SK-MEL-5 (cell line): ENCODE results near the gene MRPL17. TPM values are rescaled to one million over a fixed set of nuclear protein-coding genes. Genes with fewer than 3 reads are reported as not detected.

Experiments used
- DNase-seq: peaks from one replicate; pipeline ENCODE4 v3.0.0-alpha.2; 2016; ENCODE audit warnings: low read depth, low spot score
- in situ Hi-C: cut with HindIII; loops from 2 replicates; pipeline ENCODE4 v1.10.0; 2016; ENCODE audit warnings: low sequenced_read_pairs, high pct_unique_total_duplicates, low pct_unique_long_range_greater_than_20kb
- total RNA-seq: library from RNA; depleted of rRNA; stranded (reverse); fragments of >200 nt; shearing (Covaris generic); gene quantifications from 2 replicates; pipeline ENCODE4 v1.2.3, GENCODE V29; 2014

MRPL17 gene
- total RNA-seq, 1 experiment from 2014 or later: 58.3 TPM

- no peak for DNase-seq
- in situ Hi-C loops: no loop called here
Observed at GRCh38 chr11:6660712-6661111, 22.4 kb downstream of the MRPL17 start.

GRCh38 chr11:6658647-6659046 lies 24.5 kb downstream of the MRPL17 start:
- DNase-seq: no peak
- in situ Hi-C loops: no loop called here

DNA sequence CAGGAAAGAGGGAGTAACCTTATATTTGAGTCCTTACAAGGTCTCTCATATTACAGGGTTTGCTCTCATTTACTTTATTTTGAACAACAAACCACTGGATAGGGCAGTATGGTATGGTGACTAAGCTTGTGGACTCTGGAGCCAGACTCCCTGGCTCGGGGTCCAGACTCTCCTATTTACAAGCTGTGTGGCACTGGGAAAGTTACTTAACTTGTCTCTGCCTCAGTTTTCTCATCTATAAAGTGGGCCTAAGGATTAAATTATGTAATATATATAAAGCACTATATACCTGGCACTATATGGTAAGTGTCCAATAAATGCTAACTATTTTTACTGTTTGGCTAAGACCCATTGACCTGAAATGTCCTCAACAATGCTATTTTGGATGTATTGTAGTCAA lies 25.8 kb downstream of the MRPL17 start:
- in situ Hi-C loops: no loop called here
- DNase-seq: no peak

- no peak for DNase-seq
- in situ Hi-C loops: no loop called here
Observed at GRCh38 chr11:6656936-6657335, 26.2 kb downstream of the MRPL17 start.

DNA sequence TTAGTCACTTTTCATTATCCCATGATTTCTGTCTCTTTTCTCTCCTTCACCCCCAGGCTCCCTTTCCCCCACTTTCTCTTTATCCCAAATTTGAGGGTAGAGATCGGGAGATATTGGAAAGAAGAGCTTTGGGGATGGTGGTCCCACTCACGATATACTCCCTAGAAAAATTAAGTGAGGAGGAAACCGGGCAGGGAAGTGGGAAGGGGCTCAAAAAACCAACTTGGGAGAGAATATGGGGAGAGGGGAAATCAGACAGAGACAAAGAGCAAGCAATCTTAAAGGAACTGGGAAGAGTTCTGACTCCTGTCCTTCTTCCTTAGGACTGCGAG lies 26.6 kb downstream of the MRPL17 start:
- no peak for DNase-seq
- in situ Hi-C loops: no loop called here

DNA sequence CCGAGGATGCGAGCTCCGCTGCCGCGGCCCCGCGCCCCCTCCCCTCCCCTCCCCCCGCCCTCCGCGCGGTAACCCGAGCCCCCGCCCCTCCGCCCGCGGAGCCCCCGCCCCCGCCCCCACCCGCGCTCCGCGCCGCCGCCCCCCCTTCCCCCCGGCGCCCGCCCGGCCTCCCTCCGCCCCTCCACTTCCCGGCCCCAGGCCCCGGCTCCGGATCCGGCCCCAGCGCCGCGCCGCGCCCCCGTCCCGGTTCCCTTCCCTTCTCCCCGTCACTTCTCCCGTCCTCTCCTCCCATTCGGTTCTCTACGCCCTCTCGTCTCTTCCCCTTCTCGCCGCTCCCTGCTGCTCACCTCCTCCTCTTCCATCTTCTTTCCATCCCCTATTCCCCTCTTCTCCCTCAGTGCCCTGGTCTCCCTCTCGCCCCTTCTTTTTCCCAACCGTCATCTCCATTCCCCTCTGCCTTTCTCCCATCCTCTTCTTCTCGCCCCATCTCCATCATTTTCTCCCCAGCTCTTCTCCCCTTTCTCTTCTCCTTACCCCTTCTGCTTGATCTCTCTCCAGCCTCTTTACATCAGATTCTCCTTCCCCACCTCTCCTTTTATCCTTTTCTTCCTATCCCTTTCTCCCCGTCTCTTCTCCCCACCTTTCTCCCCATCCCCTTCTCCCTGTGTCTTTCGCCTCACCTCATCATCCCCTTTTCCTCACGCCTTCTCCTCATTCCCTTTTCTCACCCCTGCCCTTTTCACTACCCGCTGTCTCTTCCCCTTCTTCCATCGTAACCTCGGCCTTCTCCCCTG lies 27.2 kb downstream of the MRPL17 start, which contains the start of gene DCHS1:
DCHS1 (minus strand) TSS at position 20 of the 794 bp plus-strand sequence. CDS start 14,196 bp downstream, outside the sequence.
- in situ Hi-C loops: no loop called here
- DNase-seq: no peak

GRCh38 chr11:6655020-6655789 lies 27.9 kb downstream of the MRPL17 start:
- no peak for DNase-seq

DNA sequence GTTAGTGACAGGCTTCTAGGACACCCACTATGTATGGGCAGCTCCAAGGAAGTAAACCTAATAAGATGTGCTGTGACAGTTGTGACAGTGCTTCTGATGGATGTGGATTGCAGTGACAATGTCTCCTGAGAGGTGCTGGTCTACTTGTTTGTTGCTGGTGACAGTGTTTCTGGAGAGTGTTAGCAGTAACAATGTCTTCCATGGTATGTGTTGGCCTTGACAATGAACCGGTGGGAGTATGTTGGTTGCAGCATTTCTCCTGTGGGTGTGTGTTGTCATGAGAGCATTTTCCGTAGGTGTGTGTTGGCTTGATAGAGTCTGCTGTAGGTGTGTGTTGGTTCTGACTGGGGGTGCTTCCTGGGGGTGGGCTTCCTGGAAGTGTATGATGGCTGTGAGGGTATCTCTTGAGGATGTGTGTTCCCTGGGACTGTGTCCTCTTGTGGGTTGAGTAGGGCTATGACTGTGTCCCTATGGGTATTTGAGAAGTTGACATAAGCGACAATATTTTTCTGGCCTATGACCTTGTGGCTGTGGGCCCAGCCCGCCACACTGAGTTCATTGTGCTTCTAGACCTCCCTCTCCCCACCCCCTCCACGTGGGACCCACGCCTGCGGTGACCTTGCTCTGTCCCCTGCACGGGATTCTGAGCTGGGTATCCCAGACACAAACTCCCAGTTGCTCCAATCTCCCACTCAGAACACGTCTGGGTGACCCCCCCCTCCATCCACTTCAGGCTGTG lies 28.7 kb downstream of the MRPL17 start:
- in situ Hi-C loops: no loop called here
- no peak for DNase-seq

More at GRCh38 chr11:6655020-6655789, 27.9 kb downstream of the MRPL17 start:
- in situ Hi-C loops: no loop called here

DNA sequence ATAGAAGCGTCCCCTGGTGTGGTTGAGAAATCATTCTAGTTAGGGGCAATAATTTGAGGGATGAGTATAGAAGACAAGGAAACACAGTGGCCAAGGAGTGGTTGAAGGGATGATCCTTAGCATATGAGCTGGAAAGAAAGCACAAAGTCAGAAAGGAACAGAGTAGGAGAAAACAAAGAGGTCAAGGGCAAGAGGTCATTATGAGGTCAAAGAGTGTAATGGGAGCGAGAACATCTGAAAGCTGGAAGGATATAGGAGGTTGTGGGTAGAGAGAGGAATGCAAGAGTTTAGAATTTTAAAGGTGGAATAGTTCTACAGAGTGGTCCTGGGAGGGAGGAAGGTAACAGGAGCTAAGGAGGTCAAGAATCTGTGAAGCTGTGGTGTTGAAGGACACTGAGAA lies 29.5 kb downstream of the MRPL17 start:
- DNase-seq: no peak
- in situ Hi-C loops: no loop called here

DNA sequence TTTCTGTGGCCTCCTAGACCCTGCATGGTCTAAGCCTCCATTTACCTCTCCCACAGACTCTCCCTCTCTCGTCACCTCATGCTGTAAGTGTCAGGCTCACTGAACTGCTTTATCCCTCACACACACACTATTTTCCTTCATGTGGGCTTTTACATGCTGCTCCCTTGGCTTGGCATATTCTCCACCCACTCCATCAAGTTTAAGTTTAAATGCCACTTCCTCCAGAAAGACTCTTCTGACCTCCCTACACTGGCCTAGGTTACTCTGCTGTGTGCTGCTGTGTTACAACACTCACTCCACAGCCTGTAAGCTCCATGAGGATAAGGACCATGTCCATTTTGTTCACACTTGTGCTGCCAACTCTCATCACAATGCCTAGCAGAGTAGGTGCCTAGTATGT lies 30.0 kb downstream of the MRPL17 start:
- DNase-seq: no peak
- in situ Hi-C loops: no loop called here

- no peak for DNase-seq
- in situ Hi-C loops: no loop called here
Observed at GRCh38 chr11:6652182-6652581, 31.0 kb downstream of the MRPL17 start.

- in situ Hi-C loops: no loop called here
- no peak for DNase-seq
Observed at GRCh38 chr11:6650980-6651379, 32.2 kb downstream of the MRPL17 start.

GRCh38 chr11:6650104-6650503 lies 33.0 kb downstream of the MRPL17 start:
- no peak for DNase-seq
- in situ Hi-C loops: no loop called here

DNA sequence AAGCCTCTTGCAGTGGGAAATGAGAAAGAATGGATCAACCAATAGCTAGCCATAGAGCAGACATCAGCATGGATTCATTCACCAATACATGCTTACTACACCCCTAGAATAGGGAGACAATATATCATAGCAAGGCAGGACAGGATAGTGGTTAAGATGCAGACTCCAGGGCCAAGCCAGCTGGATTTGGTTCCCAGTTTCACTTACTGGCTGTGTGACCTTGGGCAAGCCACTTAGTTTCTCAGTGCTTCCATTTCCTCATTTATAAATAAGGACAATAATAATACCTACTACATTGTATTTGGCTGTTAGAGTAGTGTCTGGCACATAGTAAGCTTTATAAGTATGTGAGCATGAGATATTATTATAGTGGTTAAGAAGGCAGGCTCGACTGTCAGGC lies 34.6 kb downstream of the MRPL17 start:
- DNase-seq: no peak
- in situ Hi-C loops: no loop called here

GRCh38 chr11:6647836-6648235 lies 35.3 kb downstream of the MRPL17 start:
- in situ Hi-C loops: no loop called here
- DNase-seq: no peak

DNA sequence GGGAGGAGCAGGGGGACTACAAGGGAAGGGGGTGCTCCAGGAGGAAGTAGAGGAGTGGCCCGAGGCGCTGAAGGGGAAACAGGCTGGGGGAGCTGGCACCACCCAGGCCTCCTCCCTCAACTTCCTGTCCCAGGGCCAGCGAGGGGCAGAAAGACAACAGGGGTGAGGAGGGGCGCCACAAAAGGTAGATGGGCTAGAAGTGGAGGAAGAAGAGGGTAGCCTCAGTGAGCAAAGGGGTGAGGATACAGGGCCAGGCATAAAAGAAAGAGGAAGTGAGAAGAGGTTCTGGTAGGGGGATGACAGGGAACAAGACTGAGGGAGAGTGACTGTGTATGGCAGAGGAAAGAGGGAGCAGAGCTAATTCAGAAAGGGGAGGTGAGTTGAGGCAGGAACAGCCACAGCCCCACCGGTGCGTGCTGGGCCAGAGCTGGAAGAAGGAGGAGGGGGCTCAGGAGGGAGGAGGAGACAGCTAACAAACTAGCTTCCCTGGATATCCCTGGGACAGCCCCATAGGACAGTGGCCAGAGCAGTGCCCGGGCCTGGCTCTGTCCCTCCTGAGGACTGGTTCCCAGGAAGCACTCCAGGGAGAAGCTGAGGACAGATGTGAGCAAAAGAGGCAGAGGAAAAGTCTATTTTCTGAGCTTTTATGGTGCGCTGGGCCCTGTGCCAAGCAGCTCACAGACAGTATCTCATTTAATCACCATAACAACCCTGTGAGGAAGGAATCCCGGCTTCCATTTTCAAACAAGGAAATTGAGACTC lies 36.0 kb downstream of the MRPL17 start:
- DNase-seq: no peak
- in situ Hi-C loops: no loop called here

- in situ Hi-C loops: no loop called here
- DNase-seq: no peak
Observed at GRCh38 chr11:6646576-6646917, 36.6 kb downstream of the MRPL17 start.

GRCh38 chr11:6646071-6646470 lies 37.1 kb downstream of the MRPL17 start:
- in situ Hi-C loops: no loop called here
- no peak for DNase-seq
